GM19328 (cell line): ENCODE data around the gene MPDZ.

Source experiments
- ATAC-seq: cut with Tn5 transposase; IDR thresholded peaks from one replicate; pipeline ENCODE4 v1.9.1; 2021; ENCODE audit warnings: mild to moderate bottlenecking, moderate library complexity; ENCODE audit not compliant: unreplicated experiment

The MPDZ gene

GRCh38 chr9:13088720-13089427, 190.6 kb downstream of the MPDZ start:
- no peak for ATAC-seq

GRCh38 chr9:13083963-13084528, 195.4 kb downstream of the MPDZ start:
- no peak for ATAC-seq

GRCh38 chr9:13083366-13083765, 196.1 kb downstream of the MPDZ start:
- no peak for ATAC-seq

- no peak for ATAC-seq
These were observed 196.7 kb downstream of the MPDZ start for GRCh38 chr9:13082796-13083195.

- no peak for ATAC-seq
These were observed 201.3 kb downstream of the MPDZ start for GRCh38 chr9:13078164-13078563.

- ATAC-seq, result no peak
These were observed 202.9 kb downstream of the MPDZ start for GRCh38 chr9:13076616-13077015.

- no peak for ATAC-seq
These were observed 207.6 kb downstream of the MPDZ start for GRCh38 chr9:13071921-13072320.

- ATAC-seq, result no peak
These were observed 208.6 kb downstream of the MPDZ start for GRCh38 chr9:13070612-13071595.

GRCh38 chr9:13069498-13069897, 210.0 kb downstream of the MPDZ start:
- ATAC-seq, result no peak

GRCh38 chr9:13064676-13065075, 214.8 kb downstream of the MPDZ start:
- ATAC-seq, result no peak

- ATAC-seq, result no peak
These were observed 215.5 kb downstream of the MPDZ start for GRCh38 chr9:13063880-13064459.

- ATAC-seq, result no peak
These were observed 218.1 kb downstream of the MPDZ start for GRCh38 chr9:13061390-13061789.
